Thoracic aorta (tissue), 2 donors: ENCODE results near the gene NSL1. TPM values are rescaled to one million over a fixed set of nuclear protein-coding genes. Genes with fewer than 3 reads are reported as not detected.
"Not testable (repeated sequence)": the region's sequence is repeated elsewhere in the genome, so short reads cannot be mapped to it uniquely, and the experiment has no call there.

Source experiments
- ATAC-seq: fragments of 150-250 bp; one replicate; pipeline ENCODE4 v1.8.0; 2017; ENCODE audit warnings: low read depth; ENCODE audit not compliant: insufficient number of reproducible peaks, low FRiP score
- DNase-seq: peaks from one replicate; pipeline ENCODE4 v3.0.0-alpha.2; 2020; ENCODE audit warnings: low spot score
- H3K27ac ChIP-seq, 2 donors: fragments of 200-600 bp; sonication (generic); 1 replicate in 1 of 2; 2 replicates in 1 of 2; pipeline ENCODE4 v1.5.1; 2016; ENCODE audit warnings: mild to moderate bottlenecking in 2 of 2, moderate library complexity in 2 of 2
- H3K27me3 ChIP-seq: fragments of 200-600 bp; sonication (generic); replicated peaks from 2 replicates; pipeline ENCODE4 v1.6.0; 2016; ENCODE audit warnings: mild to moderate bottlenecking; ENCODE audit not compliant: insufficient read depth
- H3K36me3 ChIP-seq: fragments of 200-600 bp; sonication (generic); one replicate; pipeline ENCODE4 v1.5.1; 2016
- H3K4me1 ChIP-seq, 2 donors: fragments of 200-600 bp; sonication (generic); 1 replicate in 1 of 2; 2 replicates in 1 of 2; pipeline versions ENCODE4 v1.5.1 to v1.6.0; 2016; ENCODE audit warnings: low read depth in 2 of 2, mild to moderate bottlenecking in 1 of 2; ENCODE audit not compliant: control insufficient read depth in 1 of 2
- H3K4me3 ChIP-seq: fragments of 200-600 bp; sonication (generic); 2 replicates; pipeline ENCODE4 v1.5.1; 2016; ENCODE audit warnings: mild to moderate bottlenecking
- H3K9me3 ChIP-seq: fragments of 200-600 bp; sonication (generic); 2 replicates; pipeline ENCODE4 v1.5.1; 2016
- CTCF ChIP-seq: fragments of 200-600 bp; sonication (generic); IDR thresholded peaks from one replicate; pipeline ENCODE4 v1.5.1; 2019; ENCODE audit warnings: antibody characterized with exemption
- total RNA-seq, 2 donors: library from RNA; depleted of rRNA; stranded (reverse); fragments of >200 nt; gene quantifications; one replicate each; pipeline versions ENCODE4 v1.1.0 to v1.2.3, GENCODE V29; 2016

The NSL1 gene
- total RNA-seq, 2 donors from 2014 or later: 43.2 to 44.3 TPM

GRCh38 chr1:212733109-212733508 is 58.5 kb downstream of the NSL1 start:
- H3K4me3 ChIP-seq: no peak overlapping the region
- no peaks in the 10 kb centered on the region for H3K27me3 ChIP-seq
- DNase-seq (no peak), ATAC-seq (no peak)
- no peaks in the 10 kb centered on the region for H3K4me1 ChIP-seq
- TF ChIP-seq CTCF: no peak
- no peaks in the 10 kb centered on the region for H3K9me3 ChIP-seq
- no peak overlapping the region for H3K27ac ChIP-seq
- H3K36me3 ChIP-seq: no peaks in the 10 kb centered on the region

GRCh38 chr1:212731630-212732029 is 59.9 kb downstream of the NSL1 start:
- Histone ChIP-seq H3K4me1 (no peaks in the 10 kb centered on the region), H3K27ac (no peak overlapping the region), H3K36me3 (no peaks in the 10 kb centered on the region), H3K27me3 (no peaks in the 10 kb centered on the region), H3K9me3 (no peaks in the 10 kb centered on the region), H3K4me3 (no peak overlapping the region)
- TF ChIP-seq CTCF: no peak
- ATAC-seq (no peak), DNase-seq (no peak)

DNA sequence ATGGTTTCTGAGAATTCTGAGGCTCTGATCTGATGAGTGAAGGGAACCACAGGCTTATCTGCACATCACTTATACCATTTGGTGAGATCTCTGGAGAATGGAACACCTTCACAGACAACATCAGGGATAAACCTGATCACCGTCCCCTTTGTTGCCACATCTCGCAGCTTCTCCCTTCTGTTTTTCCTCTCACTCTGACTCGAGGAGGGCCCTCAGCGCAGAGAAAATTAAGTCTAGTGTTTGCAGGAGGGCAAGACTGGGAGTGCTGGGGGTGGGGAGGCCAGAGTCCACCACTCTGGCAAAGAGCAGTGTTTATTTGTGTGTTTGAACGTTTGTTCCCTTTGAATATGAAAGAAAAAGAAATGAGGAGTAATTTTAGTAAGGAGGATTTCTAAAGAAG is 63.0 kb downstream of the NSL1 start:
- Histone ChIP-seq H3K36me3 (no peaks in the 10 kb centered on the region), H3K4me1 (no peaks in the 10 kb centered on the region), H3K9me3 (no peaks in the 10 kb centered on the region), H3K4me3 (no peak overlapping the region), H3K27me3 (no peaks in the 10 kb centered on the region), H3K27ac (no peak overlapping the region)
- TF ChIP-seq CTCF: no peak
- DNase-seq (no peak), ATAC-seq (no peak)

DNA sequence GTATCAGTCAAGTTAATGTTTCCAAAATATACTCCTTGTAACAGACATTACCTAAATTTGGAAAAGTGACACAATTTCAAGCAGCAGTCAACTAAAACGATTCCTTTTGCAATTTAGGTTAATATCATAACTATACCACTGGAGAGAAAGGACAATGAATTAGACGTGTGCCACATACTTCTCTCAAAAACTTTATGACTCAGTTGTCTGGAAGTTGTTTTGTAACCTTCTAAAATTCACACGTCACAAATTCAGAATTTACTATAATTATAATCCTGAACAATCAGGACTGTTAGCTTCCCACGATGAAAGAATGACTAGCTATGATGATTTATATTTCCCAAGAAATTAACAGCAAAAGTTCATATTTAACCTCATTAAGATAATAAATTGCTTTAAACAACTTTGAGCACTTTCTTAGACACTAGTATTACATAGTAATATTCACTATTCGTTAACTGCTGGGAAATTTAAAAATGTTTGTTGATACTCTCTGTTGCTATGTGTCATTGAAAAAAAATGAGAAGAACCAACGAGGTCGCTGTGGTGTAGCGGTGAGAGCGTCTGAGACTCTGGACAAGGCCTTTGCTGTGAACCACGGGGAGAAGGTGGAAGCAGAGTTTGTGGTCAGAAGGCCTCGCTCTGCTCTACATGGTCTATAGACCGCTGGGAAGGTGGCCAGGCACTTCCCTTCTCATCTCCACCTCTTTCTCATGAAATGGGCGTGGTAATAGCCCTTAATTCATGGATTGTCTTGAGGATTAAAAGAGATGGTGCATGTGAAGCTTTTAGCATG is 64.0 kb downstream of the NSL1 start:
- Histone ChIP-seq H3K4me1 (no peaks in the 10 kb centered on the region), H3K27me3 (no peaks in the 10 kb centered on the region), H3K27ac (no peak overlapping the region), H3K9me3 (no peaks in the 10 kb centered on the region), H3K36me3 (no peaks in the 10 kb centered on the region), H3K4me3 (no peak overlapping the region)
- DNase-seq (no peak), ATAC-seq (no peak)
- TF ChIP-seq CTCF: no peak

DNA sequence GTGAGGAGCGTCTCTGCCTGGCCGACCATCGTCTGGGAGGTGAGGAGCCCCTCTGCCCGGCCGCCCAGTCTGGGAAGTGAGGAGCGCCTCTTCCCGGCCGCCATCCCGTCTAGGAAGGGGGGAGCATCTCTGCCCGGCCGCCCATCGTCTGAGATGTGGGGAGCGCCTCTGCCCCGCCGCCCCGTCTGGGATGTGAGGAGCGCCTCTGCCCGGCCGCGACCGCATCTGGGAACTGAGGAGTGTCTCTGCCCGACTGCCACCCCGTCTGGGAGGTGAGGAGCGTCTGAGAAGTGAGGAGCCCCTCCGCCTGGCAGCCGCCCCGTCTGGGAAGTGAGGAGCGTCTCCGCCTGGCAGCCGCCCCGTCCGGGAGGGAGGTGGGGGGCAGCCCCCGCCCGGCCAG is 66.9 kb downstream of the NSL1 start:
- H3K4me1 ChIP-seq, DNase-seq, H3K27me3 ChIP-seq, H3K27ac ChIP-seq, H3K9me3 ChIP-seq, ATAC-seq, H3K4me3 ChIP-seq, H3K36me3 ChIP-seq: not testable (repeated sequence)
